Islet precursor cell (in vitro differentiated cells): Measurements from ENCODE around the gene ABO.
"Not testable (repeated sequence)": the region's sequence is repeated elsewhere in the genome, so short reads cannot be mapped to it uniquely, and the experiment has no call there.

Experiments used
- DNase-seq: peaks from one replicate; pipeline ENCODE4 v3.0.0-alpha.2; 2018

Gene ABO

DNA sequence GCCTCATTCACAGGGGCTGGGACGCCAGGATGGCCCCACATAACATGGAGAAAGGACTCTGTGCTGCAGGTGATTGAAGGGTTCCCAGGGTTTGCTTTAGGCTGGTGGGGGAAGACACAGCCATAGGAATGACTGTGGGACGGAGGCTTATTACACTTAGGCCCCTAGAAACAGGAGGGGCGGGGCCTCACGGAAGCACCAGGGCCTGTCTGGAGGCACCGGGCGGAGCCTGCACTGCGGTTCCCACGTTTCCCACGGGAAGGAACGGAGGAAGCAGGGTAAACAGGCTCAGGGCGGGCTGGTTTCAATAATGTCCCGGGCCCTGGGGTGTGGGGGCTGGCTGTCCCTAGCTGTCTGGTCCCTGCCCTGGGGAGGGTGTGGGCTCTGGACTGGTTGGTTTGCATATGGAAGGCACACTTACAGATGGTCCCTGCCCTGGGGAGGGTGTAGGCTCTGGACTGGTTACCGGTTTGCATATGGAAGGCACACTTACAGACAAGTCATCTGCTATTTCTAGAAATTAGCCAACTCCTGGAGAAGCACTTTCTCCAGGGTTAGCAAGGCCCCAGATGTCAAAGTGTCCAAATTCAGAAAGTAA lies 51.7 kb downstream of the ABO start:
- peak; percentile 89 for DNase-seq

- peak; percentile 17 for DNase-seq
These were observed 53.0 kb downstream of the ABO start for GRCh38 chr9:133221994-133222393.

DNA sequence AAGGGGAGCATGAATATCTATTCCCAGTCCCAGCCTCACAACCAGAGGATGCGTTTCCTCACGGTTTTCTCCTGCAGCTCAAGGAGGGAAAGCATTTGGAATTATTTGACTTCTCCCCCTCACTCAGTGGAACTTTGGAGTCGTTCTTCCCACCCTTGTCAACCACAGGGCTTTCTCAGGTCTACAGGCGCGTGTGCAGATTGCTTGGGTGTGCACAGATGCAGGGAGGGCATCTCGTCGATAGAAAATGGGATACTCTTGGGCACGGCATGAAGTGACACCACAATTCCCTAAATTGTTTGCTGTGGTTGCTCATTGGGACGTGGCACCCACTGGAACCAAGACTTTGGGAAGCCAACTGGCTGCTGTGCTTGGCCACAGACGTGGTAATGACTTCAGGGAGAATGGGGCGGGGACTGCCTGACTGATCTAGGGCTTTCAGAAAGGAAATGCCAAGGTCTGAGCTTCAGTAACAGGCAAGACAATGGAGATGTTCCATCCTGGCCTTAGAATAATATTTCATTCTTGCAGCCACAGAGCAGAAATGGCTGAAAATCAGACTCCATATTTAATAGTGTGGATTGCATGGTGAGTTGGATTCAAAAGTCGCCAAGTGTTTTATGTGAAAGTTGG lies 53.7 kb downstream of the ABO start:
- DNase-seq, result peak; percentile 30

GRCh38 chr9:133218049-133218975 lies 56.7 kb downstream of the ABO start:
- peak; percentile 48 for DNase-seq

DNA sequence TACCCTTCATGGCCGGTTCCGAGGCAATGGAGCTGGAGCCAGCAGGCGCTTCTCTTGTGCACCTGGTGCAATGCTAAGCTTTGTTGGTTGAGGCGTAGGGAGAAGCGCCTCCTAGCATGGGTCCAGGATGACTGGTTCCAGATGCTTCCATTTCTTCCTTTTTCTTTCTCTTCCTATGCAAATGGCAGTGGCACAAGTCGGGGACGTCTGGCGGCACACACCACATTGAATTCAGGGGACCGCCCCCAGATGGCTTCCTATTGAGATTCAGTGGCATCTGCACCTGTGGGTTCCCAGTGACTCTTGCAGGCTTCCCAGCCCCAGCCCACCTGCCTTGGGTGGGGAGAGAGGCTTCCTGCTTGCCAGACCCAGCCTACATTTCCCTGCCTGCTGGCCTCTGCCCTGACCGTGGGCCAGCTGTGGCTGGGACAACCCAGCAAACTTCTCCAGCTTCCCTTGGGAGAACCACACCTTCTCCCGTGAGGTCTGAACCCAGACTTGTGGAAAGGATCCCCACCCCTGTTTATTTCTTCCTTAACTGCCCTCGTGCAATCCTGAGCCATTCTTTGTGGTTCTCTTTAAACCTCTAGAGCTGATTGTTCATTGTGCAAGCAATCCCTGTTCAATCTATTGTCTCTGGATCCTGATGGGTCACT lies 57.5 kb downstream of the ABO start:
- peak; percentile 29 for DNase-seq

DNA sequence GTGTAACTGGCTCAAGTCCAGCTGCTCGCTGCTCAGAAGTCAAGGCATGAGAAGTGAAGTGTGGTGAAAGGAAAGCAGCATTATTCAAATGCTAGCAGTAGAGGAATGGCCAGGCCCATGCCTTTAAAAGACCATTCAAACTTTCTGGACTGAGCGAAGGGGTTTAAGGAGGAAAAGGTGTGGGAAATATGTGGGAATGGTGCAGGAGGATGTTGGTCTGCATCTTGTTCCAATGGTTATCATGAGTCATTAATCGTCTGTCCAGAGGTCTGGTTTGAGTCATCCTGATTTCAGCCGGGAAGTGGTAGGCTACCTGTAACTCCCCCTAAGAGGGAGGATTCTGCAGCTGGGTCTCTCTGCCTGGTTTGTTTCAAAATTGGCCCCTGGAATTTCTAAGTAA lies 60.7 kb downstream of the ABO start:
- peak; percentile 91 for DNase-seq

GRCh38 chr9:133210609-133211008 lies 64.4 kb downstream of the ABO start:
- DNase-seq, result no peak

DNA sequence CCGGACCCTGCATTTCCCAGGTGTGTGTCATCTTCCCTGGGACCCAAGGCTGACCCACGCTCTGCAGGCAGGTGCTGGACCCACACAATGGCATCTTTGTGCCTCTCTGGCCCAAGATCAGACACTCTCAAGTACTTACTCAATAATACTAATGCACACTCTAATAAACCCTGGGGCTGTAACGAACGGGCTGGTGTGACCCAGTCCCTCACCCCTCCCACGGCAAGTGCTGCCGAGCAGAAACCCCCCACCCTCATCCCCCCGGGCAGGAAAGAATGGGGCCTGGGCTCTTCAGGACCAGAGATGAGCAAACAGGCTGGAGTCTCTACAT lies 64.8 kb downstream of the ABO start:
- peak; percentile 94 for DNase-seq

DNA sequence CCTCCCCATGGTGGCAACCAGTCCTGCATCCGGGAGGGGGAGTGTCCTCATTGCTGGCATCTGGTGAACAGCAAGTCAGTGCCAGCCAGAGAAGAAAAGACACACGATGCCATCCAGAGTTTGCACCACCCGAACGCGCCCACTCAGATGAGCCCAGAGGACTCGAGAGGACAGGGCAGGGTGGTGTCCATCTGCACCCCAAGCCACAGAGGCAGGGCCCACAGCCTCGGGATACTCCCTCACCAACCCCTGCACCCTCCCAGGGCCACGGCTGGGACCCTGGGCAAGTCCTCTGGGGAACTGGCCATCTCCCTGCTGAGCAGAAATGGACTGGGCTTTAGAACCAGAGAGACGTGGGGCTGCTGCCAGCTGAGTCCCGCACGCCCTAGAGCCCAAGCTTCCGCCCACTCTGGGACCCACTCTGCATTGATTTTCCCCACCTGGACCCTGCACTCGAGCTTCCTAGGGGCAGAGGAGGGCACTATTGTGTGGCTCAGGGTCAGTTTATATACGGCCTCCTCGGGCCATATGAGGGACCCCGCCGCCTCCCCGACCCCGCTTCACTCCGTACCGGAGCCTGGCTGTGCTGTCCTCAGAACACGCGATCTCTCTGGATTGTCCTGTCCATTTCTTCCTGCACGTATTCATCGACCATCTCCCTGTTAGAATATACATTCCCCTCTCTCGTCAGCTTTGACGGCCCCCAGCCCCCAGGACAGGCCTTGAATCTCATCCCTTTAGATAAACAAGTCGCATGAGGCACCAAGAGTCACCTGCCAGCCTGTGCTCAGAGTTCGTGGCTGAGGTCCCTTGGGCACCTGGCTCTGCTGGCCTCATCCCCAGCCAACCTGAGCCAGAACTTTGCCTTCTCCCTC lies 65.4 kb downstream of the ABO start:
- DNase-seq, result peak; percentile 43

GRCh38 chr9:133208880-133209300 lies 66.1 kb downstream of the ABO start, which contains the start of gene OBP2B:
TSS of gene OBP2B (minus strand) at chr9:133209250. CDS start at chr9:133209199, 51 bp downstream.
- not testable (repeated sequence) for DNase-seq

DNA sequence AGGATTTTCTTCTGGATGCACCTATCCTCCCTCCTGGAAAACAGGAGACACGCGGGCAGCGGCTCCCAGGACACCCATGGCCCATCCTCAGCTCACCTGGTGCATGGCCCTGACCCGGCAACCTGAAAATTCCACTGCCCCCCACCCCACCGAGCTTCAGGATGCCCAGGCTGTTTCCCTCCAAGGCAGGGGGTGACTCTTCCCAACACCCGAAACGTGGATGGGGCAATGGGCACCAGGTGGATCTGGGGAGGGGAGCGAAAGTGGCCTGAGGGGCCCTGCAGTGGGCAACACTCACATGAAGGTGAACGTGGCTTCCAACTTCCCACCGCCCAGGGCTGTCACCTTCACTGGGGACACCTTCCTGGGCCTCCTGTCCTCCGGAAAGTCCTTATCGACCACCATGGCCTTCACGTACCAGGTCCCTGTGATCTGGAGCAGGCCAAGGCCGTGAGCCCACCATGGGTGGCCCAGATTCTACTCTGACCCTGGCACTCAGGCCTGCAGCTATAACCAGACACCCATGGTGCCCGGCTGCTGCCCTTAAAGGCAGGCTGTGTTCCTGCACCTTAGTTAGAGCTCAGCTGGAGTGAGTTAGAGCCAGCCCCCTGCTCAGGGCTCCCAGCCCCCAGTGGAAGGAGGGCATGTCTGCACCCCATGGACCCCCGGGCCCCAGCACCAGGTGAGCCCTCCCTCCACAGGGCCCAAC lies 66.7 kb downstream of the ABO start:
- DNase-seq, result not testable (repeated sequence)

DNA sequence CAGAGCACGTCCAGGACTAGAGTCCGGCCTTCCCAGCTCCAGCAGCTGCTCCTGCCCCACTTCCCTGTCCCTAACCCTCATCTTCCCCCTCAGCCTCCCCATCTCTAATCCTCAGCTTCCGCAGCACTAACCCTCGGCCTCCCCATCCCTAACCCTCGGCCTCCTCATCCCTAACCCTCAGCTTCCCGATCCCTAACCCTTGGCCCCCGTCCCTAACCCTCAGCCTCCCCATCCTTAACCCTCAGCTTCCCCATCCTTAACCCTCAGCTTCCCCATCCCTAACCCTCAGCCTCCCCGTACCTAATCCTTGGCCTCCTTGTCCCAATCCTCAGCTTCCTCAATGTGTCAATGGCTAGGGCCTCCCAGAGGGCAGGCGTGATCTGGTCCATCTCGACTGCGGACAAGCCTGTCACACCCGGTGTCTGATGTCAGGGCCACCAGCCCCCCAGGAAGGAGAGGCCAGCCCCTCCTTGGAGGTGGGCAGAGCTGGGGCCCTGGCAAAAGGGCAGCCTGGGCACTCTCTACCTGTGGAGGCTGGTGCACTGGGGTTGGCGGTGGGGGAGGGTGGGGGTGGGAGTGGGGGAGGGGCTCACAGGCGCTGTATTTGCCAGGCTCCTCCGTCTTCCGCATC lies 67.3 kb downstream of the ABO start:
- DNase-seq, result peak; percentile 37

DNA sequence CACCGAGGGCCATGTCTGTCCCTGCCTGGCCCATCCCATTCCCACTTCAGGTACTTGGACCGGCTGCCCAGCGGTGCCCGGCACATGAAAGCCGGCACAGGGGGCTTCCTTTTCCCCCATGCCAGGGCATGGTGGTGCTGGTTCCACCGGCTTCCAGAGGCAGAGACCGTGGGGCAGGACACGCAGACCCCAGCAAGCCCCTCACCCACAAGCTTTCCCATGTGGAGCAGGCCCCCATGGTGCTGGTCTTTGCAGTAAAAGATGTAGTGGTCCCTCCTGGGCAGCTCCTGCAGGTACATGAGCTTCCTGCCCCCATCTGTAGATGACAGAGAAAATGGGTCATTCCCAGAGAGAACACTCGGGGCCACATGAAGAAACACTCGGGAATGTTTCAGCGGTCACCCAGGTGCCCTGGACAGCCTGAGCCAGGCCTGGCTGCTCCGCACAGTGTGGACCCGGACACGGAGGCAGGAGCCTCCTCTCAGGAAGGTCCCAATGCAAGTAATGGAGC lies 67.9 kb downstream of the ABO start:
- peak; percentile 40 for DNase-seq

DNA sequence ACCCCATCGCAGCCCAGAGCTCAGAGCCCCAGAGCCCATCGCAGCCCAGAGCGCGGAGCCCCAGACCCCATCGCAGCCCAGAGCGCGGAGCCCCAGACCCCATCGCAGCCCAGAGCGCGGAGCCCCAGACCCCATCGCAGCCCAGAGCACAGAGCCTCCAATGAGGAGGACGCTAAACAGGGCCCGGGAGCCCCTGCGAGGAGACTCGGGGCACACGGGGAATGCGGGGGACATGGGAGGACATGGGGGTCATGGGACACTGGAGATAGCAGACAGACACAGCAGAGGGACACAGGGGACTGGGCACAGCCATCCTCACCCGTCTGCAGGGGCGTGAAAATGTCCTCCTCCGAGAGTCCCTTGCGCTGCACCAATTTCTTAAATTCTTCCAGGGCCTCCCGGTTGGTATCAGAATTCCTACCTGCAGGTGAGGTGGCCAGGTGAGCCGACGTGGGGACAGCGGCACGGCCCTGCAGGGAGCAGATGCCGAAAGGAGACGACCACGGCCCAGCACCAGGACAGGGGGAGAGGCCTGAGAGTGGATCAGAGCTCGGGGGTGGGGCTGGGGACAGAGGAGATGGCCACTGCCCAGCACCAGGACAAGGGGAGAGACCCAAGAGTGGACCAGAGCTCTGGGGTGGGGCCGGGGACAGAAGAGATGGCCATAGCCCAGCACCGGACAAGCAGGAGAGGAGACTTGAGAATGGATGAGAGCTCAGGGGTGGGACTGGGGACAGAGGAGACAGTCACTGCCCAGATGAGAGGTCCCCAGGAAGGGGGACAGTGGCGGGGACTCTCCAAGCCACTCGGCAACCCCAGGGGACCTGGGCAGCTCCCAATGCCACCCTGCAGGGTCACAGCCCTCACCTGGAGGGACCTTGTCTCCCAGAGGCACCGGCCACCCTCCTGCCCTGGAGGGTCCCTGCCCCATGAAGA lies 68.7 kb downstream of the ABO start:
- DNase-seq, result peak; percentile 49

DNA sequence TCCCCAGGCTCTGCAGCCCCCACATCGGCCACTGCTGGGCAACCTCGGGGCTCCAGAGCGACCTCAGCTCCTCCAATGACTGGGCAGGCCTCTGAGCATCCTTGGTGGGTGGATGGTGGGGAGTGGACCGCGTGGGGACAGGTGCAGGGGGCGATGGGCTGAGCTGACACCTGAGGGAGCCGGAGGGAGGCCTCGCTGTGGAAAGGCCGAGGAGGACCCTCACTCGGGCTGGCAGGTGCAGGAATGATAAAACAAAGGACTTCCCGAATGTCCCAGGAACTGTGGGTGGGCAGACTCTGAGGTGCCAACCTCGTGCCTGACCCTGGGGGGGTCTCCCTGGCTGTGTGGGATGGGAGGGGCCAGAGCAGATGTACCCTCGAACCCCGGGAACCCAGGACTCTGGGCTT lies 69.5 kb downstream of the ABO start:
- peak; percentile 40 for DNase-seq
